ENCODE data around the gene B3GNT4. TPM values are rescaled to one million over a fixed set of nuclear protein-coding genes. Genes with fewer than 3 reads are reported as not detected.
A peak's percentile ranks its signal among the peaks of the same experiment; 100 is the strongest.

Gene B3GNT4
- total and polyA plus RNA-seq, 4 donors = 1.3 to 7.6 (median 5.3) TPM

DNA sequence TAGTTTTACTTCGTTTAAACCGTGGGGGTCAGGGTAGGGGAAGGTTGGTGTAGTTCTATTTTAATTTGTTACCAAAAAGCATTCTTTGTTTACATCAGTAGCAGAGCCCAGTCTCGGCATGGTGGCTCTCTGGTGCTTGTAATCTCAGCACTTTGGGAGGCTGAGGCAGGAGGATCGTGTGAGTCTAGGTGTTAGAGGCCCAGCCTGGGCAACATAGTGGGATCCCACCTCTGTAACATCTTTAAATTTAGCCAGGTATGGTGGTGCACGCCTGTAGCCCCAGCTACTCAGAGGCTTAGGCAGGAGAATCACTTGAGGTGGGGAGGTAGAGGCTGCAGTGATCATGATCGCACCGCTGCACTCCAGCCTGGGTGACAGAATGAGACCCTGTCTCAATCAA lies 18.4 kb upstream of the B3GNT4 start:
- peaks cover 7% of the 10 kb centered on the region for H3K36me3 ChIP-seq (ENCODE audit: control insufficient read depth, insufficient read depth, low read length)
- H3K4me1 ChIP-seq (ENCODE audit: control insufficient read depth, insufficient read depth, low read length) = peaks cover 5% of the 10 kb centered on the region
- 95% methylated on average over 4 of the region's 7 CpGs for WGBS (ENCODE audit: insufficient coverage)
- H3K9me3 ChIP-seq (ENCODE audit: control insufficient read depth, insufficient read depth, low read length) = no peaks in the 10 kb centered on the region
- DNase-seq (ENCODE audit: low read depth in 4 of 6, low spot score in 6 of 6) = no peak
- H3K27me3 ChIP-seq (ENCODE audit: control insufficient read depth, insufficient read depth, low read length) = peaks cover 3% of the 10 kb centered on the region
- no peak overlapping the region for H3K27ac ChIP-seq (ENCODE audit: low read depth, low read length)
- no peak overlapping the region for H3K4me3 ChIP-seq (ENCODE audit: low read depth, low read length)

DNA sequence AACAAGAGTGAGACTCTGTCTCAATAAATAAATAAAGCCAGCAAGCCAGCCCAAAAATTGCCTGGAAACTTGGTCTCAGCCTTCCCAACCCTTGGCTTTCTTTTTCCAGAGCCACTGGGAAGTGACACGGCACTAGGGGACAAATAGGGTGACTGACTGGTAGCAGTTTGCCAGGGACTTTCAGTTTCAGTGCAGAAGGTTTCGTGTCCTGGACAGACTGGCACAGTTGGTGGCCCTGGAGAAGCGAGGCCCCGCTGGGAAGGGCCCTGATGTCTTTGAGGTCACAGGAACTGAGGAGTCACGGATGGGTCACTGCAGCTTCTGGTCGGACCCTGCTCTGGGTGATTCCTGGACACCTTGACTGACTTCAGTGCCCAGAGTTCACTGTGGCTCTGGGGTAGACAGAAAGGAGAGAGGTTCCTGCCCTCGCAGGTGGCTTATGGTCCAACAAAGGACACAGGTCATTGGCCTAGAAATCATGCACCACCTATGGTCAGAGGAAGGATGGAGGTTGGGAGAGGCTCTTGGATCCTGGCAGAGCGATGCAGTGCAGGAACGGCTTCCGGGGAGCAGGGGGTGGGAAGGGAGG lies 17.9 kb upstream of the B3GNT4 start:
- peaks cover 3% of the 10 kb centered on the region for H3K27me3 ChIP-seq (ENCODE audit: control insufficient read depth, insufficient read depth, low read length)
- H3K4me1 ChIP-seq (ENCODE audit: control insufficient read depth, insufficient read depth, low read length) = peaks cover 5% of the 10 kb centered on the region
- DNase-seq (ENCODE audit: low read depth in 4 of 6, low spot score in 6 of 6) = no peak
- no peak overlapping the region for H3K27ac ChIP-seq (ENCODE audit: low read depth, low read length)
- 87% methylated on average over 8 of the region's 10 CpGs for WGBS (ENCODE audit: insufficient coverage)
- H3K9me3 ChIP-seq (ENCODE audit: control insufficient read depth, insufficient read depth, low read length) = no peaks in the 10 kb centered on the region
- no peak overlapping the region for H3K4me3 ChIP-seq (ENCODE audit: low read depth, low read length)
- H3K36me3 ChIP-seq (ENCODE audit: control insufficient read depth, insufficient read depth, low read length) = peaks cover 9% of the 10 kb centered on the region

DNA sequence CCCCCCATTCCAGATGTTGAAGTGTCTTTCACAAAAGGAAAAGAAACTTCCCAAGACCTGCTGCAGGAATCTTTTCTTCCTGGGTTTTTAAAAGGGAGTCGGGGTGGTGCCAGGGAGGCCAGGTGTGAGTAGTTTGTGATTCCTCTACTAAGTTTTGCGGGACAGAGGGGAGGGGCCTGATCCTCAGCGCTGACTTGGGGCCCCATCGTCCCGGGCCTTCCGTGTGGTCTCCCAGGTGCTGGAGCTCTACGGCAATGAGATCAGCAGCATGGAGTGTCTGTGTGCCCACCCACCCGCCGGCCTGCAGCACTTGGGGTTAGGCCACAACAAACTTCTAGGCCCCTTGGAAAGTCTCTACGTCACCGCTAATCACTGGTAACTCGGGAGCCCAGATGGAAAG lies 16.0 kb upstream of the B3GNT4 start:
- Histone ChIP-seq H3K9me3 (ENCODE audit: control insufficient read depth, insufficient read depth, low read length) (no peaks in the 10 kb centered on the region), H3K4me1 (ENCODE audit: control insufficient read depth, insufficient read depth, low read length) (peaks cover 5% of the 10 kb centered on the region), H3K4me3 (ENCODE audit: low read depth, low read length) (no peak overlapping the region), H3K36me3 (ENCODE audit: control insufficient read depth, insufficient read depth, low read length) (peaks cover 9% of the 10 kb centered on the region), H3K27me3 (ENCODE audit: control insufficient read depth, insufficient read depth, low read length) (peaks cover 3% of the 10 kb centered on the region), H3K27ac (ENCODE audit: low read depth, low read length) (no peak overlapping the region)
- 70% methylated on average over 9 of the region's 12 CpGs for WGBS (ENCODE audit: insufficient coverage)
- no peak for DNase-seq (ENCODE audit: low read depth in 4 of 6, low spot score in 6 of 6)

DNA sequence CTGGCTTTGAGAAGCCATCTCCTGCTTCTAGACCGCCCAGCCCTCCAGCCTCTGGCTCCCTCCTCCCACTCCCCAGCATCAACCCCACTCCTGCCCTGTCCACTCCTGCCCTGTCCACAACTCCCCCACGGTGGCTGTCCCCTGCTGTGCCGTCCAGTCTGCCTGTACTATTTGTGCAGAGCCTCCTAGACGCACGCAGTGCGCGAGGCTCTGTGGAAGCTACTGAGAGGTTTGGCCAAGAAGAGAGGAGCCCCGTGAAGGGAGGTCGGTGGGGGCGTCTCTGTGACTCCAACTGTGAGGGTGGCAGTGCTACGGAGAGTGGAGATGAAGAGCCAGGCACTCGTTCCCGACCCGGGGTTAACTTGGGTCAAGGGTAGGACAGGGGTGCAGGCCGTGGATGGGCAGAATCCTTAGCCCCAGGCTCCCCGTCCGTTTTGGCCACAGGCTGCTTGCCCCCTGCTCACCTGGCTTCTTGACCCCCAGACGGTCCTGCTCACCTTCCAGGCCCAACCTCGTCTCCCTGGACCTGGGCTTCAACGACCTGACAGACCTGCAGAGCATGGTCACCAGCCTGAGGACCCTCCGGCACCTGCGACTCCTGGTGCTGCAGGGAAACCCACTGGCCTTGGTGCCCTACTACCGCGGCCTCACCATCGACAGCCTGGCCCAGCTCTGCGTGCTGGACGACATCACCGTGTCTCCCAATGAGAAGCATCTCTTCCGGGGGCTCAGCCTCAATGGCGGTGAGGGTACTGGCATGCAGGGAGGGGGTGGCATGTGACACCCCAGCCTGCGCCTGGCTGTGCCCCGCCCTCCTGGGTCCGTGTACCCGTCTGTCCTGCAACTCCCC lies 13.7 kb upstream of the B3GNT4 start:
- Histone ChIP-seq H3K4me3 (ENCODE audit: low read depth, low read length) (no peak overlapping the region), H3K27ac (ENCODE audit: low read depth, low read length) (no peak overlapping the region), H3K36me3 (ENCODE audit: control insufficient read depth, insufficient read depth, low read length) (peaks cover 7% of the 10 kb centered on the region), H3K27me3 (ENCODE audit: control insufficient read depth, insufficient read depth, low read length) (no peaks in the 10 kb centered on the region), H3K9me3 (ENCODE audit: control insufficient read depth, insufficient read depth, low read length) (no peaks in the 10 kb centered on the region), H3K4me1 (ENCODE audit: control insufficient read depth, insufficient read depth, low read length) (no peaks in the 10 kb centered on the region)
- 88% methylated on average over 28 of the region's 34 CpGs for WGBS (ENCODE audit: insufficient coverage)
- no peak for DNase-seq (ENCODE audit: low read depth in 4 of 6, low spot score in 6 of 6)

DNA sequence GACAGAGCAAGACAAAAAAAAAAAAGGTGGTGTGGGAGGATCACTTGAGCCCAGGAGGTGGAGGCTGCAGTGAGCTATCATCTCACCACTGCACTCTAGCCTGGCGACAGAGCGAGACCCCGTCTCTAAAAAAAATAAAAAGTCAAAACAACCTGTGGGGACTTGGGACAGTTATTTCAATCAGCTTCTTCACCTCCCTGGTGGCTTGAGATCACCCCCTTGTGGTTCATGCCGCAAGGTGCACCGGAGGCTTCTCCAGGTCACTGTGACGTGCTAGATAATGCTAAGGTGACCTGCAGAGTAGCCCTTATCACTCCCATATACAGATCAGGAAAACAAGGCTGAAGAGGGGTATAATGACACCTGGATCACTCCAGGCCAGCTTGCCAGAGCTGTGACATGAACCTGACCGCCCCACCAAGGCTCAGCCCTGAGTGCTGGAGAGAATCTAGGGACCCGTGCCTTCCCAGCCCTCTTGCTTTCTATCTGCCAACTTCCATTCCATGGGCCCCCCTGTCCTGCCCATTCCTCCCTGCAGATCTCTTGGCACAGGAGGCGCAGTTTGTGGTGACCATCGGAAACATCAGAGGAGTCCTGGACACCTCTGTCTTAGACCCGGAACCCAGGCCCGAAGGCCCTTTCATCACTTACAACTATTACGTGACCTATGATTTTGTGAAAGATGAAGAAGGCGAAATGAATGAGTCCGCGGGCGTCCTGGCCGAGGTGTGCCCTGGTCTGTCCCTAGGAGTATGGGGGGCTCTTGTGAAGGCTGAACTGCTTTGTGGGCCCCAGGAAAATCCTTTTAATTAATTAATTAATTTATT lies 12.5 kb upstream of the B3GNT4 start:
- no peak overlapping the region for H3K4me3 ChIP-seq (ENCODE audit: low read depth, low read length)
- DNase-seq (ENCODE audit: low read depth in 4 of 6, low spot score in 6 of 6) = peak in 2 of 6 donors; percentile 21 to 24
- no peaks in the 10 kb centered on the region for H3K27me3 ChIP-seq (ENCODE audit: control insufficient read depth, insufficient read depth, low read length)
- peaks cover 7% of the 10 kb centered on the region for H3K36me3 ChIP-seq (ENCODE audit: control insufficient read depth, insufficient read depth, low read length)
- no peaks in the 10 kb centered on the region for H3K4me1 ChIP-seq (ENCODE audit: control insufficient read depth, insufficient read depth, low read length)
- H3K27ac ChIP-seq (ENCODE audit: low read depth, low read length) = no peak overlapping the region
- WGBS (ENCODE audit: insufficient coverage) = 58% methylated on average over 7 of the region's 18 CpGs
- H3K9me3 ChIP-seq (ENCODE audit: control insufficient read depth, insufficient read depth, low read length) = no peaks in the 10 kb centered on the region

DNA sequence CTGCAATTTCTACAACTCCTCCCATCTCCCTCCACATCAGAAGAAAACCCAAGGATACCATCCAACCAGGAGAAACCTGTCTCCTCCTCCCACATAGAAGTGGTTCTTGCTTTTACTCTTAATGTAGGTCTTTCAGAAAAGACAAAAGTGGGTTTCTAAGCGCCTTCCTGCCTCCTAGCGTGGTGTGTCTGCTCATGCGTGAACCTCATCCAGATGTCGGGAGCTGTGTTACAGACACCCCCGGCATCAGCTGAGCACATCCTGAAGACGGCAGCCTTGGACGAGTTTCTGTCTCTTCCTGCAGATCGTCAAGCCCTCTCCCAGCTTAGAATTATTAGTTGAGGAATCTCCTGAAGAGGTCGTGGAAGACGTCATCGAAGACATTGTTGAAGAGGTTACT lies 11.1 kb upstream of the B3GNT4 start:
- Histone ChIP-seq H3K27ac (ENCODE audit: low read depth, low read length) (no peak overlapping the region), H3K9me3 (ENCODE audit: control insufficient read depth, insufficient read depth, low read length) (no peaks in the 10 kb centered on the region), H3K4me1 (ENCODE audit: control insufficient read depth, insufficient read depth, low read length) (no peaks in the 10 kb centered on the region), H3K36me3 (ENCODE audit: control insufficient read depth, insufficient read depth, low read length) (peaks cover 5% of the 10 kb centered on the region), H3K4me3 (ENCODE audit: low read depth, low read length) (no peak overlapping the region), H3K27me3 (ENCODE audit: control insufficient read depth, insufficient read depth, low read length) (no peaks in the 10 kb centered on the region)
- DNase-seq (ENCODE audit: low read depth in 4 of 6, low spot score in 6 of 6) = no peak
- 84% methylated on average over 11 of the region's 11 CpGs for WGBS (ENCODE audit: insufficient coverage)

DNA sequence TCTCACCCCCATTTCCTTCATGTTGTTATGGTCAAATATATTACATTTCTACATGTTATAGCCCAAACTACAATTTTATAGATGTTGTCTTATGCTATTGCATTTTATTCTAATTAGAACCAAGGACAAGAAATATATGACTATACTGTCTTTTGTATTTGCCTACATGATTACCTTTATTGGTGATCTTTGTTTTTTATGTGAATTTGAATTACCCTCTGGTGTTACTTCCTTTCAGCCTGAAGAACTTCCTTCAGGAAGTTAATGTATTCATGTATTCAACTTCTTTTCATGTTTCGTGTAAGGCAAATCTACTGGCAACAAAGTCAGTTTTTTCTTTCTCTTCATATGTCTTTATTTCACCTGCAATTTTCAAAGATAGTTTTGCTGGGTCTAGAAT lies 8.7 kb upstream of the B3GNT4 start:
- H3K27me3 ChIP-seq (ENCODE audit: control insufficient read depth, insufficient read depth, low read length) = no peaks in the 10 kb centered on the region
- WGBS (ENCODE audit: insufficient coverage) = no CpG with 5 or more reads among the region's 1 CpG
- H3K4me1 ChIP-seq (ENCODE audit: control insufficient read depth, insufficient read depth, low read length) = no peaks in the 10 kb centered on the region

DNA sequence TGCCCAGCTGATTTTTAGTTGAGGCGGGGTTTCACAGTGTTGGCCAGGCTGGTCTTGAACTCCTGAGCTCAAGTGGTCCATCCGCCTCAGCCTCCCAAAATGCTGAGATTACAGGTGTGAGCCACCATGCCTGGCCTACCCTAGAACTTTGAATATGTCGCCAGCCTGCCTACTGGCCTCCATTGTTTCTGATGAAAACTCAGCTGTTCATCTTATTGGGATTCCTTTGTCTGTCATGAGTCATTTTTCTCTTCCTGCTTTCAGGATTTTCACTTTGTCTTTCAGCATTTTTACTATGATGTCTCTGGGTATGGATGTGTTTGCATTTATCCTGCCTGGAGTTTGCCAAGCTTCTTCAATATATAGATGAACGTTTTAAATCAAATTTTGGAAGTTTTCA lies 8.1 kb upstream of the B3GNT4 start:
- Histone ChIP-seq H3K36me3 (ENCODE audit: control insufficient read depth, insufficient read depth, low read length) (peaks cover 2% of the 10 kb centered on the region), H3K9me3 (ENCODE audit: control insufficient read depth, insufficient read depth, low read length) (no peaks in the 10 kb centered on the region), H3K4me1 (ENCODE audit: control insufficient read depth, insufficient read depth, low read length) (no peaks in the 10 kb centered on the region), H3K27ac (ENCODE audit: low read depth, low read length) (no peak overlapping the region), H3K27me3 (ENCODE audit: control insufficient read depth, insufficient read depth, low read length) (peaks cover under 1% of the 10 kb centered on the region), H3K4me3 (ENCODE audit: low read depth, low read length) (no peak overlapping the region)
- DNase-seq (ENCODE audit: low read depth in 4 of 6, low spot score in 6 of 6) = no peak
- WGBS (ENCODE audit: insufficient coverage) = 88% methylated on average over 4 of the region's 4 CpGs

More for the DNA sequence above, 8.7 kb upstream of the B3GNT4 start:
- H3K9me3 ChIP-seq (ENCODE audit: control insufficient read depth, insufficient read depth, low read length) = no peaks in the 10 kb centered on the region
- H3K36me3 ChIP-seq (ENCODE audit: control insufficient read depth, insufficient read depth, low read length) = peaks cover 3% of the 10 kb centered on the region
- H3K4me3 ChIP-seq (ENCODE audit: low read depth, low read length) = no peak overlapping the region
- no peak overlapping the region for H3K27ac ChIP-seq (ENCODE audit: low read depth, low read length)
- no peak for DNase-seq (ENCODE audit: low read depth in 4 of 6, low spot score in 6 of 6)

DNA sequence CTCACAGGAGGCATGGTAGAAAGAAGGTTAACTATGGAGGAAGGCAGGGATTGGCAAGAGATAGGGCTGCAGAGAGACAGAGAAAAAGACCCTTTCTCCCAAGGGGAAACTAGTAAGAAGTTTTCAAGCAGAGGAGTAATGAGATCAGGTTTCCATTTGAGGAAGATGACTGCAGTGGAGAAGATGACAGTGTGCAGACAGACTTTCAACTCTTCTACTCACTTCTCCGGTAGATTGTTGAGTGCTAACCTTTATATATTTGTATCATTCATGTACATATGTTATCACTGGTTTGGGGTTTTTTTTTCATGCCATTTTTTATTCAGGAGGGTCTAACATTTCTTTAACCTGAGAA lies 5.9 kb upstream of the B3GNT4 start:
- H3K4me3 ChIP-seq (ENCODE audit: low read depth, low read length) = no peak overlapping the region
- H3K4me1 ChIP-seq (ENCODE audit: control insufficient read depth, insufficient read depth, low read length) = no peaks in the 10 kb centered on the region
- H3K36me3 ChIP-seq (ENCODE audit: control insufficient read depth, insufficient read depth, low read length) = peaks cover 8% of the 10 kb centered on the region
- no peak overlapping the region for H3K27ac ChIP-seq (ENCODE audit: low read depth, low read length)
- peaks cover 9% of the 10 kb centered on the region for H3K27me3 ChIP-seq (ENCODE audit: control insufficient read depth, insufficient read depth, low read length)
- H3K9me3 ChIP-seq (ENCODE audit: control insufficient read depth, insufficient read depth, low read length) = no peaks in the 10 kb centered on the region
- no peak for DNase-seq (ENCODE audit: low read depth in 4 of 6, low spot score in 6 of 6)
- no CpG with 5 or more reads among the region's 1 CpG for WGBS (ENCODE audit: insufficient coverage)

Data from spinal cord (tissue), 10 donors.